Lung (tissue), 16 donors: ENCODE measurements around the gene MOCOS. TPM values are rescaled to one million over a fixed set of nuclear protein-coding genes. Genes with fewer than 3 reads are reported as not detected.

Experiments
- ATAC-seq: fragments of 200-7000 bp; cut with Tn5 transposase; one replicate; pipeline ENCODE4 v1.9.1; 2020; ENCODE audit warnings: moderate number of reproducible peaks; ENCODE audit not compliant: insufficient read depth, low FRiP score
- DNase-seq, 3 donors: peaks; one replicate each; pipeline ENCODE4 v3.0.0-alpha.2; 2013 to 2017
- H3K27ac ChIP-seq, 2 donors: one replicate each; pipeline ENCODE4 v1.5.1; 2013; ENCODE audit warnings: mild to moderate bottlenecking in 2 of 2, moderate library complexity in 2 of 2, control low read depth in 1 of 2, inconsistent platforms in 1 of 2, low read depth in 1 of 2, low read length in 1 of 2
- H3K27me3 ChIP-seq, 3 donors: one replicate each; pipeline ENCODE4 v1.5.1; 2013; ENCODE audit warnings: low read length in 2 of 3; ENCODE audit not compliant: control insufficient read depth in 3 of 3, insufficient read depth in 3 of 3
- H3K36me3 ChIP-seq, 4 donors: one replicate each; pipeline ENCODE4 v1.5.1; 2013; ENCODE audit warnings: low read length in 4 of 4, mild to moderate bottlenecking in 1 of 4, moderate library complexity in 1 of 4; ENCODE audit not compliant: control insufficient read depth in 4 of 4, insufficient read depth in 4 of 4
- H3K4me1 ChIP-seq, 5 donors: one replicate each; pipeline ENCODE4 v1.5.1; 2013; ENCODE audit warnings: low read length in 5 of 5, mild to moderate bottlenecking in 2 of 5, moderate library complexity in 1 of 5; ENCODE audit not compliant: control insufficient read depth in 5 of 5, insufficient read depth in 5 of 5
- H3K4me3 ChIP-seq: one replicate; pipeline ENCODE4 v1.5.1; 2013; ENCODE audit warnings: mild to moderate bottlenecking, control low read depth, moderate library complexity
- H3K9ac ChIP-seq, 2 donors: one replicate each; pipeline ENCODE4 v1.5.1; 2013; ENCODE audit warnings: low read length in 2 of 2, control low read depth in 1 of 2; ENCODE audit not compliant: insufficient read depth in 1 of 2
- H3K9me3 ChIP-seq, 4 donors: one replicate each; pipeline ENCODE4 v1.5.1; 2013; ENCODE audit warnings: low read length in 3 of 4, mild to moderate bottlenecking in 1 of 4, moderate library complexity in 1 of 4; ENCODE audit not compliant: control insufficient read depth in 4 of 4, insufficient read depth in 3 of 4
- CTCF ChIP-seq: IDR thresholded peaks from 2 replicates; pipeline ENCODE4 v1.5.1; 2012; ENCODE audit warnings: mild to moderate bottlenecking; ENCODE audit errors: control extremely low read depth, extremely low read depth
- WGBS, 2 donors: extraction: QIAGEN DNeasy Blood & Tissue Kit; methylation state at CpG; one replicate each; pipeline ENCODE4 v1.1.7; 2013; 5-methylcytosine and 5-hydroxymethylcytosine counted together
- long read RNA-seq, 5 donors: transcript quantifications; one replicate each; lab custom pipeline, GENCODE V29; 2026
- polyA plus RNA-seq, 2 donors: library from polyadenylated mRNA; stranded (reverse); fragments of 200-250 nt; gene quantifications; one replicate each; pipeline ENCODE4 v1.2.1, GENCODE V29; 2013
- total RNA-seq, 2 donors: library from RNA; depleted of rRNA in 1 of 2; stranded (reverse); fragments of >200 nt in 1 of 2; gene quantifications; one replicate each; pipeline ENCODE4 v1.2.1, GENCODE V29; 2014 to 2021
- donor health status: control.
- donor health status: control.
- donor health status: Bipolar disorder and iron deficiency.
- donor health status: healthy.
- donor health status: DM: yes; HTN: yes; CAD: no.

Gene MOCOS
- total RNA-seq (1 to 10 TPM in 1 of 2 donors, under 1 TPM in 1; 0.68 to 4.0 TPM), polyA plus RNA-seq (1 to 10 TPM; 2.4 to 4.1 TPM)
- long read RNA-seq, donor 1 = 0 reads
- long read RNA-seq, donor 2 = 0 reads
- long read RNA-seq, donor 3 = 0 reads
- long read RNA-seq, donor 4 = 0 reads
- long read RNA-seq, donor 5 = 0 reads

- ATAC-seq (peak; percentile 94), DNase-seq (peak; percentile 45 to 71 (median 51))
- Histone ChIP-seq H3K4me1 (peaks cover 0 to 17% (median 0%) of the 10 kb centered on the region in 5 donors), H3K27ac (peak within 1 kb of the TSS in 1 of 2 donors; percentile 68), H3K4me3 (peak within 1 kb of the TSS; percentile 74), H3K9me3 (no peaks in the 10 kb centered on the region), H3K27me3 (peaks cover 0 to 19% (median 3%) of the 10 kb centered on the region in 3 donors), H3K36me3 (no peaks in the 10 kb centered on the region), H3K9ac (peak within 1 kb of the TSS in 1 of 2 donors; percentile 17)
- WGBS, 2 donors = 0 to 1% methylated on average over 56 to 66 of the region's 66 CpGs
- TF ChIP-seq CTCF = no peak
Observed at GRCh38 chr18:36187193-36187825, at the start of gene MOCOS. MOCOS (plus strand) TSS chr18:36187497; CDS start chr18:36187540, 43 bp downstream.

GRCh38 chr18:36139245-36139644, 48.1 kb upstream of the MOCOS start:
- TF ChIP-seq CTCF = no peak
- peaks cover 13 to 24% (median 18%) of the 10 kb centered on the region in 4 donors for H3K36me3 ChIP-seq
- no peaks in the 10 kb centered on the region for H3K27me3 ChIP-seq
- H3K27ac ChIP-seq = no peak overlapping the region
- no peaks in the 10 kb centered on the region for H3K4me1 ChIP-seq
- 94 to 96% methylated on average over 5 of the region's 5 CpGs for WGBS, 2 donors
- ATAC-seq = no peak
- H3K9me3 ChIP-seq = no peaks in the 10 kb centered on the region
- no peak for DNase-seq
- no peak overlapping the region for H3K9ac ChIP-seq
- H3K4me3 ChIP-seq = no peak overlapping the region

GRCh38 chr18:36141576-36141975, 45.7 kb upstream of the MOCOS start:
- ATAC-seq (no peak), DNase-seq (no peak)
- no peak overlapping the region for H3K9ac ChIP-seq
- H3K36me3 ChIP-seq = peaks cover 15 to 30% (median 28%) of the 10 kb centered on the region in 4 donors
- H3K4me1 ChIP-seq = no peaks in the 10 kb centered on the region
- TF ChIP-seq CTCF = no peak
- H3K4me3 ChIP-seq = no peak overlapping the region
- no peak overlapping the region for H3K27ac ChIP-seq
- 78 to 89% methylated on average over 4 of the region's 4 CpGs for WGBS, 2 donors
- H3K9me3 ChIP-seq = no peaks in the 10 kb centered on the region
- H3K27me3 ChIP-seq = no peaks in the 10 kb centered on the region

- Histone ChIP-seq H3K27me3 (no peaks in the 10 kb centered on the region), H3K27ac (no peak overlapping the region), H3K4me1 (no peaks in the 10 kb centered on the region), H3K9me3 (no peaks in the 10 kb centered on the region), H3K4me3 (no peak overlapping the region), H3K9ac (no peak overlapping the region), H3K36me3 (peaks cover 16 to 35% (median 25%) of the 10 kb centered on the region in 4 donors)
- ATAC-seq (no peak), DNase-seq (no peak)
- TF ChIP-seq CTCF = no peak
- 93 to 95% methylated on average over 3 of the region's 3 CpGs for WGBS, 2 donors
Observed at GRCh38 chr18:36142751-36143150, 44.5 kb upstream of the MOCOS start.
